Fibroblast of lung (primary cell): ENCODE measurements around the gene LRRC15. TPM values are rescaled to one million over a fixed set of nuclear protein-coding genes. Genes with fewer than 3 reads are reported as not detected.

Experiments
- DNase-seq, 2 donors: peaks; one replicate each; pipeline versions ENCODE4 v3.0.0 to v3.0.0-alpha.2; 2010; ENCODE audit warnings: low read depth in 2 of 2
- H2AFZ ChIP-seq: 2 replicates; pipeline ENCODE4 v1.5.1; 2012; ENCODE audit warnings: low read length, control low read depth, inconsistent platforms
- H3K27ac ChIP-seq: 2 replicates; pipeline ENCODE4 v1.5.1; 2011; ENCODE audit warnings: low read length, control low read depth; ENCODE audit not compliant: insufficient read depth
- H3K27me3 ChIP-seq: 2 replicates; pipeline ENCODE4 v1.5.1; 2011; ENCODE audit warnings: mild to moderate bottlenecking, low read length; ENCODE audit not compliant: control insufficient read depth, insufficient read depth
- H3K36me3 ChIP-seq: 2 replicates; pipeline ENCODE4 v1.5.1; 2011; ENCODE audit warnings: low read length; ENCODE audit not compliant: control insufficient read depth, insufficient read depth
- H3K4me1 ChIP-seq: 2 replicates; pipeline ENCODE4 v1.5.1; 2011; ENCODE audit warnings: low read length; ENCODE audit not compliant: control insufficient read depth, insufficient read depth; ENCODE audit errors: extremely low read depth
- H3K4me2 ChIP-seq: 2 replicates; pipeline ENCODE4 v1.5.1; 2011; ENCODE audit warnings: low read length, control low read depth; ENCODE audit not compliant: insufficient read depth; ENCODE audit errors: extremely low read depth
- H3K4me3 ChIP-seq, 4 experiments: fragments of 200-600 bp in 1 of 4; sonication (generic) in 1 of 4; replicated peaks in 1 of 4; 2 replicates each; pipeline ENCODE4 v1.5.1; 2011 to 2016; ENCODE audit warnings: low read length in 4 of 4, low read depth in 3 of 4, mild to moderate bottlenecking in 3 of 4, control low read depth in 2 of 4, inconsistent platforms in 1 of 4, mixed read lengths in 1 of 4; ENCODE audit not compliant: insufficient read depth in 1 of 4; ENCODE audit errors: control extremely low read depth in 1 of 4
- H3K79me2 ChIP-seq: 2 replicates; pipeline ENCODE4 v1.5.1; 2012; ENCODE audit warnings: mild to moderate bottlenecking, low read length, inconsistent platforms; ENCODE audit not compliant: control insufficient read depth, insufficient read depth
- H3K9ac ChIP-seq: 2 replicates; pipeline ENCODE4 v1.5.1; 2011; ENCODE audit warnings: mild to moderate bottlenecking, low read length, control low read depth; ENCODE audit not compliant: insufficient read depth
- H3K9me3 ChIP-seq: 2 replicates; pipeline ENCODE4 v1.5.1; 2012; ENCODE audit warnings: low read depth, low read length; ENCODE audit not compliant: control insufficient read depth, insufficient read depth
- H4K20me1 ChIP-seq: 2 replicates; pipeline ENCODE4 v1.5.1; 2011; ENCODE audit warnings: low read length; ENCODE audit not compliant: control insufficient read depth, insufficient read depth; ENCODE audit errors: extremely low read depth
- CTCF ChIP-seq, 2 donors: IDR thresholded peaks in 1 of 2; conservative IDR thresholded peaks in 1 of 2; 1 replicate in 1 of 2; 2 replicates in 1 of 2; pipeline ENCODE4 v1.5.1; 2011 to 2012; ENCODE audit warnings: low read length in 2 of 2, control low read depth in 1 of 2, inconsistent platforms in 1 of 2, low read depth in 1 of 2, mild to moderate bottlenecking in 1 of 2
- EZH2 ChIP-seq: IDR thresholded peaks from 2 replicates; pipeline ENCODE4 v1.5.1; 2012; ENCODE audit warnings: low read length, control low read depth, mild to moderate bottlenecking; ENCODE audit errors: missing control alignments
- polyA plus RNA-seq, 2 donors: library from polyadenylated mRNA; depleted of rRNA in 1 of 2; stranded (reverse) in 1 of 2; unstranded in 1 of 2; fragments of >200 nt; gene quantifications; 2 replicates each; pipeline ENCODE4 v1.2.1, GENCODE V29; 2011 to 2012; ENCODE audit warnings: missing spikeins in 1 of 2
- total RNA-seq: library from RNA; depleted of rRNA; stranded (reverse); fragments of >200 nt; gene quantifications from 2 replicates; pipeline ENCODE4 v1.2.1, GENCODE V29; 2014

LRRC15 gene
- total and polyA plus RNA-seq, 2 donors (not counting 1 experiment from before 2014, with no cell fraction given), result 0.58 to 2.3 TPM

- no peak for DNase-seq
- Histone ChIP-seq H3K79me2 (no peaks in the 10 kb centered on the region), H3K4me1 (no peaks in the 10 kb centered on the region), H3K4me2 (no peak overlapping the region), H2AFZ (no peak overlapping the region), H3K9me3 (no peaks in the 10 kb centered on the region), H4K20me1 (no peaks in the 10 kb centered on the region), H3K27ac (no peak overlapping the region), H3K4me3 (no peak overlapping the region), H3K9ac (no peak overlapping the region), H3K27me3 (peaks cover 5% of the 10 kb centered on the region), H3K36me3 (no peaks in the 10 kb centered on the region)
- no peak for TF ChIP-seq CTCF (conservative IDR thresholded peaks at IDR 0.05 in 1 of 2, IDR thresholded peaks at IDR 0.05 in 1 of 2; ENCODE audit: low read depth in 1 of 2, low read length in 2 of 2)
- TF ChIP-seq EZH2, result no peak
Observed at GRCh38 chr3:194351952-194352536, 17.5 kb downstream of the LRRC15 start.

GRCh38 chr3:194351080-194351672 is 18.4 kb downstream of the LRRC15 start, which contains the start of gene CPN2:
CPN2 (minus strand) TSS chr3:194351328; CDS start chr3:194342702, 8,626 bp downstream.
- H3K27me3 ChIP-seq, result peaks cover 5% of the 10 kb centered on the region
- H4K20me1 ChIP-seq, result no peaks in the 10 kb centered on the region
- H3K27ac ChIP-seq, result no peak within 1 kb of the TSS
- no peaks in the 10 kb centered on the region for H3K79me2 ChIP-seq
- no peak within 1 kb of the TSS for H3K4me3 ChIP-seq
- no peak within 1 kb of the TSS for H2AFZ ChIP-seq
- no peak for DNase-seq
- no peaks in the 10 kb centered on the region for H3K36me3 ChIP-seq
- H3K4me2 ChIP-seq, result no peak within 1 kb of the TSS
- no peak within 1 kb of the TSS for H3K9ac ChIP-seq
- no peak for TF ChIP-seq EZH2
- no peak for TF ChIP-seq CTCF (conservative IDR thresholded peaks at IDR 0.05 in 1 of 2, IDR thresholded peaks at IDR 0.05 in 1 of 2; ENCODE audit: low read depth in 1 of 2, low read length in 2 of 2)
- no peaks in the 10 kb centered on the region for H3K4me1 ChIP-seq
- no peaks in the 10 kb centered on the region for H3K9me3 ChIP-seq

GRCh38 chr3:194350726-194351071 is 18.8 kb downstream of the LRRC15 start:
- Histone ChIP-seq H3K4me3 (no peak overlapping the region), H3K9ac (no peak overlapping the region), H3K4me2 (no peak overlapping the region), H2AFZ (no peak overlapping the region), H3K9me3 (no peaks in the 10 kb centered on the region), H3K4me1 (no peaks in the 10 kb centered on the region), H3K36me3 (no peaks in the 10 kb centered on the region), H3K27me3 (peaks cover 5% of the 10 kb centered on the region), H3K79me2 (no peaks in the 10 kb centered on the region), H3K27ac (no peak overlapping the region), H4K20me1 (no peaks in the 10 kb centered on the region)
- no peak for DNase-seq
- TF ChIP-seq EZH2 (no peak), CTCF (conservative IDR thresholded peaks at IDR 0.05 in 1 of 2, IDR thresholded peaks at IDR 0.05 in 1 of 2; ENCODE audit: low read depth in 1 of 2, low read length in 2 of 2) (no peak)
